Caco-2 (cell line): Measurements from ENCODE around the gene C9orf72. TPM values are rescaled to one million over a fixed set of nuclear protein-coding genes. Genes with fewer than 3 reads are reported as not detected.

Experiments used
- BruUV-seq: library from RNA; stranded (reverse); fragments of 400-500 nt; replicated peaks from 2 replicates; lab custom pipeline; 2021; lab: Mats Ljungman, UMichigan
- CTCF ChIA-PET: fragments of 300-600 bp; sonication (Branson Sonifier 250); formaldehyde crosslinking; loops from one replicate; lab custom pipeline; 2022; ENCODE audit warnings: antibody characterized with exemption; lab: Charles Lee
- POLR2A ChIA-PET: fragments of 300-600 bp; sonication (Branson Sonifier 250); formaldehyde crosslinking; loops from one replicate; lab custom pipeline; 2022; ENCODE audit warnings: antibody characterized with exemption; lab: Charles Lee
- DNase-seq, 2 experiments: peaks; one replicate each; pipeline versions ENCODE4 v3.0.0 to v3.0.0-alpha.2; 2020 to 2022
- H3K27me3 ChIP-seq: replicated peaks from 2 replicates; pipeline ENCODE4 v1.6.0; 2011; ENCODE audit warnings: low read length; ENCODE audit not compliant: control insufficient read depth, insufficient read depth
- H3K36me3 ChIP-seq: 2 replicates; pipeline ENCODE4 v1.5.1; 2011; ENCODE audit warnings: low read length; ENCODE audit not compliant: control insufficient read depth, insufficient read depth
- H3K4me1 ChIP-seq: fragments of 250-450 bp; sonication (Bioruptor Pico); 2 replicates; pipeline ENCODE4 v1.5.1; 2020; ENCODE audit warnings: mild to moderate bottlenecking
- H3K4me3 ChIP-seq: 2 replicates; pipeline ENCODE4 v1.5.1; 2011; ENCODE audit warnings: low read depth, mild to moderate bottlenecking, control low read depth, low read length
- H3K9me3 ChIP-seq: fragments of 250-450 bp; sonication (Bioruptor Pico); 2 replicates; pipeline ENCODE4 v1.5.1; 2020; ENCODE audit warnings: mild to moderate bottlenecking, moderate library complexity
- H3K27ac Mint-ChIP-seq: one replicate; pipeline ENCODE4 v1.8.0; 2022; ENCODE audit warnings: mixed read lengths; ENCODE audit not compliant: unreplicated experiment
- H3K27me3 Mint-ChIP-seq: one replicate; pipeline ENCODE4 v1.8.0; 2022; ENCODE audit warnings: mixed read lengths; ENCODE audit not compliant: insufficient read depth, unreplicated experiment
- H3K36me3 Mint-ChIP-seq: one replicate; pipeline ENCODE4 v1.8.0; 2022; ENCODE audit warnings: mild to moderate bottlenecking, mixed read lengths; ENCODE audit not compliant: insufficient read depth, unreplicated experiment
- H3K4me1 Mint-ChIP-seq: one replicate; pipeline ENCODE4 v1.8.0; 2022; ENCODE audit warnings: low read depth, mixed read lengths; ENCODE audit not compliant: unreplicated experiment
- H3K4me3 Mint-ChIP-seq: one replicate; pipeline ENCODE4 v1.8.0; 2022; ENCODE audit warnings: mild to moderate bottlenecking, moderate library complexity, mixed read lengths; ENCODE audit not compliant: unreplicated experiment
- H3K9me3 Mint-ChIP-seq: one replicate; pipeline ENCODE4 v1.8.0; 2022; ENCODE audit warnings: mixed read lengths; ENCODE audit not compliant: unreplicated experiment
- intact Hi-C: fragments of 100-400 bp; cut with micrococcal nuclease; formaldehyde crosslinking; loops from one replicate; pipeline ENCODE4 v1.10.0; 2022; ENCODE audit not compliant: unreplicated experiment
- total RNA-seq: library from RNA; stranded (reverse); gene quantifications from 2 replicates; pipeline ENCODE4 v1.2.3, GENCODE V29; 2022
- TF ChIP-seq, protein P1 (sequence below), 2 experiments: fragments of 200-600 bp in 1 of 2; IDR thresholded peaks; 1 replicate in 1 of 2; 2 replicates in 1 of 2; pipeline versions ENCODE4 v1.5.1 to v1.8.0; 2011 to 2022; ENCODE audit warnings: antibody characterized with exemption in 1 of 2, control low read depth in 1 of 2, inconsistent platforms in 1 of 2, low read depth in 1 of 2, low read length in 1 of 2, mild to moderate bottlenecking in 1 of 2, moderate library complexity in 1 of 2; ENCODE audit not compliant: insufficient read depth in 1 of 2, severe bottlenecking in 1 of 2, unreplicated experiment in 1 of 2

The C9orf72 gene
- total RNA-seq, 1 experiment from 2014 or later: 3.6 TPM

GRCh38 chr9:27610622-27611021, 37.3 kb upstream of the C9orf72 start:
- Histone ChIP-seq H3K4me3 (no peak overlapping the region), H3K36me3 (no peaks in the 10 kb centered on the region), H3K9me3 (no peaks in the 10 kb centered on the region), H3K27me3 (no peaks in the 10 kb centered on the region), H3K4me1 (no peaks in the 10 kb centered on the region)
- DNase-seq: no peak
- POLR2A ChIA-PET: no interaction called here
- Mint-ChIP-seq H3K9me3 (no peaks in the 10 kb centered on the region), H3K27me3 (peaks cover 16% of the 10 kb centered on the region), H3K4me3 (no peak overlapping the region), H3K4me1 (no peaks in the 10 kb centered on the region), H3K27ac (no peak overlapping the region), H3K36me3 (no peaks in the 10 kb centered on the region)
- CTCF ChIA-PET: no interaction called here
- intact Hi-C loops: no loop called here
- TF ChIP-seq, protein P1, sequence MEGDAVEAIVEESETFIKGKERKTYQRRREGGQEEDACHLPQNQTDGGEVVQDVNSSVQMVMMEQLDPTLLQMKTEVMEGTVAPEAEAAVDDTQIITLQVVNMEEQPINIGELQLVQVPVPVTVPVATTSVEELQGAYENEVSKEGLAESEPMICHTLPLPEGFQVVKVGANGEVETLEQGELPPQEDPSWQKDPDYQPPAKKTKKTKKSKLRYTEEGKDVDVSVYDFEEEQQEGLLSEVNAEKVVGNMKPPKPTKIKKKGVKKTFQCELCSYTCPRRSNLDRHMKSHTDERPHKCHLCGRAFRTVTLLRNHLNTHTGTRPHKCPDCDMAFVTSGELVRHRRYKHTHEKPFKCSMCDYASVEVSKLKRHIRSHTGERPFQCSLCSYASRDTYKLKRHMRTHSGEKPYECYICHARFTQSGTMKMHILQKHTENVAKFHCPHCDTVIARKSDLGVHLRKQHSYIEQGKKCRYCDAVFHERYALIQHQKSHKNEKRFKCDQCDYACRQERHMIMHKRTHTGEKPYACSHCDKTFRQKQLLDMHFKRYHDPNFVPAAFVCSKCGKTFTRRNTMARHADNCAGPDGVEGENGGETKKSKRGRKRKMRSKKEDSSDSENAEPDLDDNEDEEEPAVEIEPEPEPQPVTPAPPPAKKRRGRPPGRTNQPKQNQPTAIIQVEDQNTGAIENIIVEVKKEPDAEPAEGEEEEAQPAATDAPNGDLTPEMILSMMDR (IDR thresholded peaks at IDR 0.05; ENCODE audit: insufficient read depth in 1 of 2, low read depth in 1 of 2, low read length in 1 of 2, severe bottlenecking in 1 of 2, unreplicated experiment in 1 of 2): no peak
- BruUV-seq: no TSS peak

- POLR2A ChIA-PET: no interaction called here
- no peak overlapping the region for H3K4me3 Mint-ChIP-seq
- no TSS peak for BruUV-seq
Measured at GRCh38 chr9:27602954-27603353, 29.7 kb upstream of the C9orf72 start.

GRCh38 chr9:27602142-27602861, 29.0 kb upstream of the C9orf72 start:
- CTCF ChIA-PET: no interaction called here
- POLR2A ChIA-PET: no interaction called here
- no peak overlapping the region for H3K27ac Mint-ChIP-seq
- H3K27me3 Mint-ChIP-seq: no peaks in the 10 kb centered on the region
- intact Hi-C loops: no loop called here
- no peak for DNase-seq
- Histone ChIP-seq H3K4me1 (no peaks in the 10 kb centered on the region), H3K36me3 (no peaks in the 10 kb centered on the region), H3K4me3 (no peak overlapping the region), H3K9me3 (no peaks in the 10 kb centered on the region), H3K27me3 (no peaks in the 10 kb centered on the region)
- no peaks in the 10 kb centered on the region for H3K9me3 Mint-ChIP-seq
- no peak overlapping the region for H3K4me3 Mint-ChIP-seq
- BruUV-seq: no TSS peak
- H3K36me3 Mint-ChIP-seq: no peaks in the 10 kb centered on the region
- H3K4me1 Mint-ChIP-seq: no peaks in the 10 kb centered on the region
- TF ChIP-seq, protein P1 (IDR thresholded peaks at IDR 0.05; ENCODE audit: insufficient read depth in 1 of 2, low read depth in 1 of 2, low read length in 1 of 2, severe bottlenecking in 1 of 2, unreplicated experiment in 1 of 2): no peak

More at GRCh38 chr9:27602954-27603353, 29.7 kb upstream of the C9orf72 start:
- H3K9me3 Mint-ChIP-seq: no peaks in the 10 kb centered on the region
- H3K36me3 Mint-ChIP-seq: no peaks in the 10 kb centered on the region
- H3K27ac Mint-ChIP-seq: no peak overlapping the region
- H3K36me3 ChIP-seq: no peaks in the 10 kb centered on the region
- no peaks in the 10 kb centered on the region for H3K27me3 ChIP-seq
- TF ChIP-seq, protein P1 (IDR thresholded peaks at IDR 0.05; ENCODE audit: insufficient read depth in 1 of 2, low read depth in 1 of 2, low read length in 1 of 2, severe bottlenecking in 1 of 2, unreplicated experiment in 1 of 2): no peak
- H3K4me1 ChIP-seq: no peaks in the 10 kb centered on the region
- no peaks in the 10 kb centered on the region for H3K4me1 Mint-ChIP-seq
- intact Hi-C loops: no loop called here
- H3K27me3 Mint-ChIP-seq: no peaks in the 10 kb centered on the region
- no peaks in the 10 kb centered on the region for H3K9me3 ChIP-seq
- no peak overlapping the region for H3K4me3 ChIP-seq
- DNase-seq: no peak
- CTCF ChIA-PET: no interaction called here
